Endothelial cell (in vitro differentiated cells): ENCODE data around the gene FADD. TPM values are rescaled to one million over a fixed set of nuclear protein-coding genes. Genes with fewer than 3 reads are reported as not detected.
A peak's percentile ranks its signal among the peaks of the same experiment; 100 is the strongest.

ENCODE experiments used
- DNase-seq: peaks from one replicate; pipeline ENCODE4 v3.0.0; 2021; ENCODE audit warnings: low spot score
- H3K27ac Mint-ChIP-seq: one replicate; pipeline ENCODE4 v1.8.0; 2021; ENCODE audit warnings: mixed read lengths, inconsistent platforms; ENCODE audit not compliant: unreplicated experiment
- H3K27me3 Mint-ChIP-seq: one replicate; pipeline ENCODE4 v1.8.0; 2021; ENCODE audit warnings: mild to moderate bottlenecking, moderate library complexity, mixed read lengths, inconsistent platforms; ENCODE audit not compliant: unreplicated experiment
- H3K36me3 Mint-ChIP-seq: one replicate; pipeline ENCODE4 v1.8.0; 2021; ENCODE audit warnings: mild to moderate bottlenecking, low read depth, mixed read lengths, inconsistent platforms; ENCODE audit not compliant: unreplicated experiment
- H3K4me1 Mint-ChIP-seq: one replicate; pipeline ENCODE4 v1.8.0; 2021; ENCODE audit warnings: mild to moderate bottlenecking, mixed read lengths, inconsistent platforms; ENCODE audit not compliant: unreplicated experiment
- H3K4me3 Mint-ChIP-seq: one replicate; pipeline ENCODE4 v1.8.0; 2021; ENCODE audit warnings: mild to moderate bottlenecking, mixed read lengths, inconsistent platforms; ENCODE audit not compliant: unreplicated experiment
- H3K9me3 Mint-ChIP-seq: one replicate; pipeline ENCODE4 v1.8.0; 2021; ENCODE audit warnings: mixed read lengths, inconsistent platforms; ENCODE audit not compliant: unreplicated experiment
- CTCF ChIP-seq: fragments of 200-600 bp; sonication (generic); IDR thresholded peaks from one replicate; pipeline ENCODE4 v1.5.0; 2021; ENCODE audit warnings: antibody characterized with exemption; ENCODE audit not compliant: unreplicated experiment
- total RNA-seq: library from RNA; stranded (reverse); fragmentation: NEBNext Ultra II Directional; extraction: Animal tissue kit (Norgen Biotek cat#: 25700); gene quantifications from one replicate; pipeline ENCODE4 v1.2.1, GENCODE V29; 2021; ENCODE audit not compliant: unreplicated experiment

FADD gene
- total RNA-seq, 1 donor from 2014 or later: 30.3 TPM

- no peak for DNase-seq
- peak overlapping the region; percentile 5 for H3K27ac Mint-ChIP-seq
- H3K36me3 Mint-ChIP-seq: peaks cover 12% of the 10 kb centered on the region
- peaks cover 13% of the 10 kb centered on the region for H3K27me3 Mint-ChIP-seq
- H3K4me3 Mint-ChIP-seq: no peak overlapping the region
- TF ChIP-seq CTCF: no peak
- peaks cover 21% of the 10 kb centered on the region for H3K4me1 Mint-ChIP-seq
- no peaks in the 10 kb centered on the region for H3K9me3 Mint-ChIP-seq
Measured at GRCh38 chr11:70206226-70206981, 3.3 kb downstream of the FADD start.

GRCh38 chr11:70206982-70207376, 3.9 kb downstream of the FADD start:
- Mint-ChIP-seq H3K27ac (no peak overlapping the region), H3K4me1 (peaks cover 21% of the 10 kb centered on the region), H3K4me3 (no peak overlapping the region), H3K27me3 (peaks cover 9% of the 10 kb centered on the region), H3K36me3 (peaks cover 12% of the 10 kb centered on the region), H3K9me3 (no peaks in the 10 kb centered on the region)
- DNase-seq: no peak
- TF ChIP-seq CTCF: no peak

- H3K27me3 Mint-ChIP-seq: peaks cover 6% of the 10 kb centered on the region
- no peak overlapping the region for H3K4me3 Mint-ChIP-seq
- TF ChIP-seq CTCF: no peak
- H3K36me3 Mint-ChIP-seq: peaks cover 12% of the 10 kb centered on the region
- no peak overlapping the region for H3K27ac Mint-ChIP-seq
- DNase-seq: no peak
- no peaks in the 10 kb centered on the region for H3K9me3 Mint-ChIP-seq
- peaks cover 21% of the 10 kb centered on the region for H3K4me1 Mint-ChIP-seq
Measured at GRCh38 chr11:70207531-70208131, 4.5 kb downstream of the FADD start.

- no peak for TF ChIP-seq CTCF
- peaks cover 15% of the 10 kb centered on the region for H3K4me1 Mint-ChIP-seq
- H3K36me3 Mint-ChIP-seq: peaks cover 12% of the 10 kb centered on the region
- no peak overlapping the region for H3K27ac Mint-ChIP-seq
- H3K27me3 Mint-ChIP-seq: peaks cover under 1% of the 10 kb centered on the region
- H3K4me3 Mint-ChIP-seq: no peak overlapping the region
- no peaks in the 10 kb centered on the region for H3K9me3 Mint-ChIP-seq
- no peak for DNase-seq
Measured at GRCh38 chr11:70209391-70209912, 6.4 kb downstream of the FADD start.

- H3K4me3 Mint-ChIP-seq: no peak overlapping the region
- no peak for TF ChIP-seq CTCF
- peaks cover 12% of the 10 kb centered on the region for H3K36me3 Mint-ChIP-seq
- no peaks in the 10 kb centered on the region for H3K27me3 Mint-ChIP-seq
- H3K9me3 Mint-ChIP-seq: no peaks in the 10 kb centered on the region
- no peak for DNase-seq
- peaks cover 9% of the 10 kb centered on the region for H3K4me1 Mint-ChIP-seq
- H3K27ac Mint-ChIP-seq: no peak overlapping the region
Measured at GRCh38 chr11:70210051-70210501, 7.0 kb downstream of the FADD start.
